ENCODE data around the gene SIN3A. TPM values are rescaled to one million over a fixed set of nuclear protein-coding genes. Genes with fewer than 3 reads are reported as not detected.
A peak's percentile ranks its signal among the peaks of the same experiment; 100 is the strongest.

SIN3A gene
- total RNA-seq, 1 experiment from 2014 or later, result 74.7 TPM

GRCh38 chr15:75454471-75455378 is 3.2 kb upstream of the SIN3A start:
- Histone ChIP-seq H3K27me3 (replicated peaks; ENCODE audit: insufficient read depth, low read depth, low read length, poor library complexity) (no peaks in the 10 kb centered on the region), H3K4me3 (ENCODE audit: low read depth, low read length, poor library complexity, severe bottlenecking) (peak overlapping the region; percentile 81), H3K36me3 (ENCODE audit: insufficient read depth, low read length, poor library complexity, severe bottlenecking) (no peaks in the 10 kb centered on the region), H3K27ac (ENCODE audit: low read depth, low read length, poor library complexity, severe bottlenecking) (peak overlapping the region; percentile 94), H3K9me3 (ENCODE audit: low read depth, low read length, poor library complexity, severe bottlenecking) (no peaks in the 10 kb centered on the region), H3K4me1 (ENCODE audit: insufficient read depth, low read length, poor library complexity, severe bottlenecking) (peaks cover under 1% of the 10 kb centered on the region)
- CTCF ChIA-PET, result interaction anchor here (1.8 to 4.4 kb wide), 2 partner anchors 87 kb away, joined by 4 to 21 read pairs; partner anchors contain the start of gene MAN2C1
- TF ChIP-seq EZH2 (IDR thresholded peaks at IDR 0.05; ENCODE audit: borderline replicate concordance, low read depth, low read length, poor library complexity, severe bottlenecking), result no peak
- no peak for TF ChIP-seq CTCF (conservative IDR thresholded peaks at IDR 0.05; ENCODE audit: low read depth, low read length)
- POLR2A ChIA-PET (ENCODE audit: low non-redundant PET), result interaction anchor here (0.5 to 0.7 kb wide), 5 partner anchors 74 to 253 kb away, joined by 3 to 9 read pairs (median 5); partner anchors contain the start of gene C15orf39
- intact Hi-C loops (cut with micrococcal nuclease; ENCODE audit: unreplicated experiment), result loop anchor here (5.0 kb wide), 3 partner anchors 143 to 188 kb away; partner anchors contain the start of genes IMP3 and SNUPN
- peak; percentile 78 for DNase-seq (ENCODE audit: low spot score)
- BruUV-seq (replicated peaks), result no TSS peak

GRCh38 chr15:75453703-75454470 is 2.4 kb upstream of the SIN3A start:
- no peaks in the 10 kb centered on the region for H3K9me3 ChIP-seq (ENCODE audit: low read depth, low read length, poor library complexity, severe bottlenecking)
- no TSS peak for BruUV-seq (replicated peaks)
- TF ChIP-seq CTCF (conservative IDR thresholded peaks at IDR 0.05; ENCODE audit: low read depth, low read length) (no peak), EZH2 (IDR thresholded peaks at IDR 0.05; ENCODE audit: borderline replicate concordance, low read depth, low read length, poor library complexity, severe bottlenecking) (no peak)
- DNase-seq (ENCODE audit: low spot score), result peak; percentile 100
- peaks cover 9% of the 10 kb centered on the region for H3K4me1 ChIP-seq (ENCODE audit: insufficient read depth, low read length, poor library complexity, severe bottlenecking)
- H3K36me3 ChIP-seq (ENCODE audit: insufficient read depth, low read length, poor library complexity, severe bottlenecking), result no peaks in the 10 kb centered on the region
- intact Hi-C loops (cut with micrococcal nuclease; ENCODE audit: unreplicated experiment), result loop anchor here (5.0 kb wide), 3 partner anchors 143 to 188 kb away; partner anchors contain the start of genes IMP3 and SNUPN
- H3K4me3 ChIP-seq (ENCODE audit: low read depth, low read length, poor library complexity, severe bottlenecking), result peak overlapping the region; percentile 81
- no peaks in the 10 kb centered on the region for H3K27me3 ChIP-seq (replicated peaks; ENCODE audit: insufficient read depth, low read depth, low read length, poor library complexity)
- CTCF ChIA-PET, result interaction anchor here (0.6 to 4.4 kb wide), 2 partner anchors 86 to 124 kb away, joined by 4 to 21 read pairs; partner anchors contain the start of gene MAN2C1
- peak overlapping the region; percentile 94 for H3K27ac ChIP-seq (ENCODE audit: low read depth, low read length, poor library complexity, severe bottlenecking)
- POLR2A ChIA-PET (ENCODE audit: low non-redundant PET), result interaction anchor here (0.5 to 0.7 kb wide), 4 partner anchors 73 to 252 kb away, joined by 3 to 9 read pairs (median 4); partner anchors contain the start of gene C15orf39
